Stimulated activated CD4-positive, alpha-beta T cell treated with anti-CD3 and anti-CD28 coated beads, Interleukin-1b, Interleukin-23, amount 100 ng/mL, for 1 hour (primary cell): Measurements from ENCODE around the gene HIPK1.
A peak's percentile ranks its signal among the peaks of the same experiment; 100 is the strongest.

Experiments
- DNase-seq, 2 donors: peaks; one replicate each; pipeline ENCODE4 v3.0.0-alpha.2; 2020; ENCODE audit warnings: low read depth in 2 of 2

The HIPK1 gene

GRCh38 chr1:113913887-113914664, 15.0 kb upstream of the HIPK1 start:
- DNase-seq = no peak

GRCh38 chr1:113916974-113917373, 12.2 kb upstream of the HIPK1 start:
- no peak for DNase-seq

GRCh38 chr1:113917400-113918082, 11.6 kb upstream of the HIPK1 start:
- DNase-seq = no peak

- no peak for DNase-seq
These were observed 10.9 kb upstream of the HIPK1 start for GRCh38 chr1:113918243-113918642.

- DNase-seq = no peak
These were observed 6.2 kb upstream of the HIPK1 start for GRCh38 chr1:113922957-113923356.

- DNase-seq = no peak
These were observed 4.7 kb upstream of the HIPK1 start for GRCh38 chr1:113924473-113924872.

- no peak for DNase-seq
These were observed 765 bp upstream of the HIPK1 start for GRCh38 chr1:113928187-113928930.

- DNase-seq = peak; percentile 26 to 28
These were observed 800 bp downstream of the HIPK1 start for GRCh38 chr1:113929750-113930498.

GRCh38 chr1:113930499-113931161, 1.5 kb downstream of the HIPK1 start:
- peak; percentile 10 to 34 for DNase-seq

- DNase-seq = no peak
These were observed 2.3 kb downstream of the HIPK1 start for GRCh38 chr1:113931451-113931851.

GRCh38 chr1:113934006-113934405, 4.9 kb downstream of the HIPK1 start:
- DNase-seq = no peak

GRCh38 chr1:113934511-113935055, 5.5 kb downstream of the HIPK1 start:
- no peak for DNase-seq

GRCh38 chr1:113935176-113935575, 6.1 kb downstream of the HIPK1 start:
- no peak for DNase-seq

- DNase-seq = no peak
These were observed 6.8 kb downstream of the HIPK1 start for GRCh38 chr1:113935970-113936369.

GRCh38 chr1:113937146-113937545, 8.0 kb downstream of the HIPK1 start:
- no peak for DNase-seq

- no peak for DNase-seq
These were observed 9.1 kb downstream of the HIPK1 start for GRCh38 chr1:113938192-113938591.

- DNase-seq = no peak
These were observed 11.5 kb downstream of the HIPK1 start for GRCh38 chr1:113940365-113941244.

GRCh38 chr1:113941245-113941559, 12.1 kb downstream of the HIPK1 start:
- DNase-seq = no peak

GRCh38 chr1:113942527-113942926, 13.4 kb downstream of the HIPK1 start:
- no peak for DNase-seq
